Mucosa of descending colon (tissue), 3 donors: ENCODE data around the gene KRTAP3-3. TPM values are rescaled to one million over a fixed set of nuclear protein-coding genes. Genes with fewer than 3 reads are reported as not detected.
A peak's percentile ranks its signal among the peaks of the same experiment; 100 is the strongest.

Source experiments
- ATAC-seq: fragments of 200-7000 bp; cut with Tn5 transposase; one replicate; pipeline ENCODE4 v1.9.1; 2020; ENCODE audit warnings: mild to moderate bottlenecking, moderate library complexity
- DNase-seq, 3 donors: peaks; one replicate each; pipeline ENCODE4 v3.0.0-alpha.2; 2020
- H3K36me3 ChIP-seq: fragments of 200-600 bp; one replicate; pipeline ENCODE4 v1.8.0; 2021; ENCODE audit warnings: low read depth, mild to moderate bottlenecking
- H3K4me1 ChIP-seq: fragments of 200-600 bp; one replicate; pipeline ENCODE4 v1.8.0; 2021; ENCODE audit warnings: low read depth, mild to moderate bottlenecking
- H3K4me3 ChIP-seq: fragments of 200-600 bp; one replicate; pipeline ENCODE4 v1.8.0; 2021; ENCODE audit warnings: mild to moderate bottlenecking
- H3K9me3 ChIP-seq: fragments of 200-600 bp; one replicate; pipeline ENCODE4 v1.8.0; 2021; ENCODE audit warnings: mild to moderate bottlenecking
- CTCF ChIP-seq: fragments of 200-600 bp; IDR thresholded peaks from one replicate; pipeline ENCODE4 v1.8.0; 2022; ENCODE audit warnings: antibody characterized with exemption, mild to moderate bottlenecking
- intact Hi-C, 2 donors: fragments of 100-400 bp; cut with DNase I in 1 of 2; cut with micrococcal nuclease in 1 of 2; formaldehyde crosslinking; loops; one replicate each; pipeline versions ENCODE4 v1.11.0 to v1.11.1; 2022; cut with DNase I, micrococcal nuclease
- total RNA-seq, 3 donors: library from RNA; stranded (reverse); fragmentation: NEBNext Ultra II Directional in 2 of 3; extraction: Animal tissue kit (Norgen Biotek cat#: 25700) in 2 of 3; gene quantifications; one replicate each; pipeline versions ENCODE4 v1.2.1 to v1.2.4, GENCODE V29; 2021 to 2023
- donor health status: DM: no; HTN: no; CAD: no; lungs with moderate emphysema.
- donor health status: DM: no; HTN: no; CAD: no.
- donor health status: DM: no; HTN: yes; CAD: no.

KRTAP3-3 gene
- total RNA-seq, 3 donors from 2014 or later = not detected

- no peaks in the 10 kb centered on the region for H3K36me3 ChIP-seq
- DNase-seq = no peak
- intact Hi-C loops = no loop called here
Observed at GRCh38 chr17:40950176-40950575, 43.8 kb downstream of the KRTAP3-3 start.

GRCh38 chr17:40949418-40949817, 44.5 kb downstream of the KRTAP3-3 start:
- Histone ChIP-seq H3K4me3 (no peak overlapping the region), H3K4me1 (no peaks in the 10 kb centered on the region), H3K9me3 (no peaks in the 10 kb centered on the region), H3K36me3 (no peaks in the 10 kb centered on the region)
- ATAC-seq (peak; percentile 29), DNase-seq (peak in 1 of 3 donors; percentile 14)
- no peak for TF ChIP-seq CTCF
- intact Hi-C loops = no loop called here

More at GRCh38 chr17:40950176-40950575, 43.8 kb downstream of the KRTAP3-3 start:
- no peaks in the 10 kb centered on the region for H3K4me1 ChIP-seq
- no peaks in the 10 kb centered on the region for H3K9me3 ChIP-seq
- ATAC-seq = no peak
- TF ChIP-seq CTCF = no peak
- no peak overlapping the region for H3K4me3 ChIP-seq

GRCh38 chr17:40947929-40948328, 46.0 kb downstream of the KRTAP3-3 start:
- ATAC-seq (no peak), DNase-seq (no peak)
- no peak for TF ChIP-seq CTCF
- H3K36me3 ChIP-seq = no peaks in the 10 kb centered on the region
- no peaks in the 10 kb centered on the region for H3K9me3 ChIP-seq
- intact Hi-C loops = no loop called here
- H3K4me3 ChIP-seq = no peak overlapping the region
- H3K4me1 ChIP-seq = no peaks in the 10 kb centered on the region

- Histone ChIP-seq H3K4me1 (no peaks in the 10 kb centered on the region), H3K9me3 (no peaks in the 10 kb centered on the region)
Observed at GRCh38 chr17:40945414-40945813, 48.5 kb downstream of the KRTAP3-3 start.

GRCh38 chr17:40944531-40944930, 49.4 kb downstream of the KRTAP3-3 start:
- DNase-seq = no peak
- Histone ChIP-seq H3K4me1 (no peaks in the 10 kb centered on the region), H3K36me3 (no peaks in the 10 kb centered on the region), H3K4me3 (no peak overlapping the region), H3K9me3 (no peaks in the 10 kb centered on the region)
- no peak for TF ChIP-seq CTCF
- ATAC-seq = no peak
- intact Hi-C loops = no loop called here

More at GRCh38 chr17:40945414-40945813, 48.5 kb downstream of the KRTAP3-3 start:
- no peak for TF ChIP-seq CTCF
- no peak overlapping the region for H3K4me3 ChIP-seq
- H3K36me3 ChIP-seq = no peaks in the 10 kb centered on the region
- DNase-seq = no peak
- intact Hi-C loops = no loop called here
- ATAC-seq = no peak

Other genes starting within 250 kb of the KRTAP3-3 start
- gene KRT25, start 238.8 kb downstream of the KRTAP3-3 start, total RNA-seq = not detected
- gene KRT26, start 222.0 kb downstream of the KRTAP3-3 start, total RNA-seq = not detected
- gene KRT27, start 211.6 kb downstream of the KRTAP3-3 start, total RNA-seq = not detected
- not detected for gene KRT28, start 194.2 kb downstream of the KRTAP3-3 start, total RNA-seq
- gene KRT10, start 171.6 kb downstream of the KRTAP3-3 start, total RNA-seq = 10 to 100 TPM; 24.5 to 33.1 (median 26.4) TPM
- 1 to 10 TPM in 2 of 3 donors, under 1 TPM in 1; 0.80 to 6.0 (median 2.5) TPM for gene KRT12, start 126.9 kb downstream of the KRTAP3-3 start, total RNA-seq
- 1,000 to 10,000 TPM in 2 of 3 donors, 100 to 1,000 TPM in 1; 553 to 1,810 (median 1,312) TPM for gene KRT20, start 108.9 kb downstream of the KRTAP3-3 start, total RNA-seq
- under 1 TPM in 1 of 3 donors, not detected in 2; 0.53 TPM for gene KRT23, start 56.5 kb downstream of the KRTAP3-3 start, total RNA-seq
- under 1 TPM in 1 of 3 donors, not detected in 2; 0.52 TPM for gene KRT39, start 27.2 kb downstream of the KRTAP3-3 start, total RNA-seq
- under 1 TPM in 1 of 3 donors, not detected in 2; 0.22 TPM for gene KRT40, start 9.8 kb downstream of the KRTAP3-3 start, total RNA-seq
- gene KRTAP3-2, start 5.7 kb upstream of the KRTAP3-3 start, total RNA-seq = not detected
- not detected for gene KRTAP3-1, start 15.0 kb upstream of the KRTAP3-3 start, total RNA-seq
- gene KRTAP1-5, start 33.0 kb upstream of the KRTAP3-3 start, total RNA-seq = not detected
- gene KRTAP1-4, start 36.0 kb upstream of the KRTAP3-3 start, total RNA-seq = not detected
- gene KRTAP1-3, start 40.7 kb upstream of the KRTAP3-3 start, total RNA-seq = not detected
- not detected for gene KRTAP1-1, start 47.3 kb upstream of the KRTAP3-3 start, total RNA-seq
- not detected for gene KRTAP2-1, start 53.2 kb upstream of the KRTAP3-3 start, total RNA-seq
- not detected for gene KRTAP2-2, start 61.1 kb upstream of the KRTAP3-3 start, total RNA-seq
- not detected for gene KRTAP2-3, start 66.0 kb upstream of the KRTAP3-3 start, total RNA-seq
- gene KRTAP2-4, start 71.7 kb upstream of the KRTAP3-3 start, total RNA-seq = not detected
- not detected for gene KRTAP4-7, start 90.0 kb upstream of the KRTAP3-3 start, total RNA-seq
- not detected for gene KRTAP4-8, start 104.0 kb upstream of the KRTAP3-3 start, total RNA-seq
- gene KRTAP4-16, start 108.0 kb upstream of the KRTAP3-3 start, total RNA-seq = not detected
- not detected for gene KRTAP4-9, start 111.2 kb upstream of the KRTAP3-3 start, total RNA-seq
- not detected for gene KRTAP4-11, start 124.2 kb upstream of the KRTAP3-3 start, total RNA-seq
- gene KRTAP4-12, start 130.0 kb upstream of the KRTAP3-3 start, total RNA-seq = not detected
- not detected for gene KRTAP4-6, start 146.4 kb upstream of the KRTAP3-3 start, total RNA-seq
- gene KRTAP4-5, start 155.7 kb upstream of the KRTAP3-3 start, total RNA-seq = not detected
- not detected for gene KRTAP4-4, start 166.6 kb upstream of the KRTAP3-3 start, total RNA-seq
- gene KRTAP4-3, start 174.1 kb upstream of the KRTAP3-3 start, total RNA-seq = not detected
- gene KRTAP4-2, start 184.1 kb upstream of the KRTAP3-3 start, total RNA-seq = not detected
- gene KRTAP4-1, start 190.7 kb upstream of the KRTAP3-3 start, total RNA-seq = under 1 TPM in 1 of 3 donors, not detected in 2; 0.84 TPM
- gene KRTAP9-1, start 195.7 kb upstream of the KRTAP3-3 start, total RNA-seq = not detected
- not detected for gene KRTAP9-2, start 232.5 kb upstream of the KRTAP3-3 start, total RNA-seq
- not detected for gene KRTAP9-3, start 238.3 kb upstream of the KRTAP3-3 start, total RNA-seq
- gene KRTAP9-8, start 243.8 kb upstream of the KRTAP3-3 start, total RNA-seq = not detected